Stimulated activated CD8-positive, alpha-beta memory T cell treated with anti-CD3 and anti-CD28 coated beads, Interleukin-12 subunit alpha, Interleukin-12 subunit beta, amount 100 ng/mL, for 24 hours (primary cell): ENCODE data around the gene PCDHA8.
"Not testable (repeated sequence)": the region's sequence is repeated elsewhere in the genome, so short reads cannot be mapped to it uniquely, and the experiment has no call there.

Experiments used
- DNase-seq: peaks from one replicate; pipeline ENCODE4 v3.0.0-alpha.2; 2020; ENCODE audit errors: extremely low read depth

Gene PCDHA8, protein sequence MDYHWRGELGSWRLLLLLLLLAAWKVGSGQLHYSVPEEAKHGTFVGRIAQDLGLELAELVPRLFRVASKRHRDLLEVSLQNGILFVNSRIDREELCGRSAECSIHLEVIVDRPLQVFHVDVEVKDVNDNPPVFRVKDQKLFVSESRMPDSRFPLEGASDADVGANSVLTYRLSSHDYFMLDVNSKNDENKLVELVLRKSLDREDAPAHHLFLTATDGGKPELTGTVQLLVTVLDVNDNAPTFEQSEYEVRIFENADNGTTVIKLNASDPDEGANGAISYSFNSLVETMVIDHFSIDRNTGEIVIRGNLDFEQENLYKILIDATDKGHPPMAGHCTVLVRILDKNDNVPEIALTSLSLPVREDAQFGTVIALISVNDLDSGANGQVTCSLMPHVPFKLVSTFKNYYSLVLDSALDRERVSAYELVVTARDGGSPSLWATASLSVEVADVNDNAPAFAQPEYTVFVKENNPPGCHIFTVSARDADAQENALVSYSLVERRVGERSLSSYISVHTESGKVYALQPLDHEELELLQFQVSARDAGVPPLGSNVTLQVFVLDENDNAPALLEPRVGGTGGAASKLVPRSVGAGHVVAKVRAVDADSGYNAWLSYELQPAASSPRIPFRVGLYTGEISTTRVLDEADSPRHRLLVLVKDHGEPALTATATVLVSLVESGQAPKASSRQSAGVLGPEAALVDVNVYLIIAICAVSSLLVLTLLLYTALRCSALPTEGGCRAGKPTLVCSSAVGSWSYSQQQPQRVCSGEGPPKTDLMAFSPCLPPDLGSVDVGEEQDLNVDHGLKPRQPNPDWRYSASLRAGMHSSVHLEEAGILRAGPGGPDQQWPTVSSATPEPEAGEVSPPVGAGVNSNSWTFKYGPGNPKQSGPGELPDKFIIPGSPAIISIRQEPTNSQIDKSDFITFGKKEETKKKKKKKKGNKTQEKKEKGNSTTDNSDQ

GRCh38 chr5:140840978-140841962 is at the start of gene PCDHA8:
PCDHA8 (plus strand) TSS chr5:140841187; CDS start chr5:140841322, 135 bp downstream.
- no peak for DNase-seq

- no peak for DNase-seq
These were observed 46.3 kb upstream of the PCDHA8 start, which contains the start of gene PCDHA2 for GRCh38 chr5:140794595-140795258. PCDHA2 (plus strand) TSS chr5:140794852.

DNA sequence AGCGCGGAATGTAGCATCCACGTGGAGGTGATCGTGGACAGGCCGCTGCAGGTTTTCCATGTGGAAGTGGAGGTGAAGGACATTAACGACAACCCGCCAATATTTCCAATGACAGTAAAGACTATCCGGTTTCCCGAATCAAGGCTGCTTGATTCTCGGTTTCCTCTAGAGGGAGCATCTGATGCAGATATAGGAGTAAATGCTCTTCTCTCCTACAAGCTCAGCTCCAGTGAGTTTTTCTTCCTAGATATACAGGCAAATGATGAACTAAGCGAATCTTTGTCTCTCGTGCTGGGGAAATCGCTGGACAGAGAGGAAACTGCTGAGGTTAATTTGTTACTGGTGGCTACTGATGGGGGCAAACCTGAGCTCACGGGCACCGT is 45.7 kb upstream of the PCDHA8 start:
- no peak for DNase-seq

GRCh38 chr5:140796072-140796717 is 44.8 kb upstream of the PCDHA8 start:
- DNase-seq, result not testable (repeated sequence)

GRCh38 chr5:140796718-140797095 is 44.3 kb upstream of the PCDHA8 start:
- DNase-seq, result no peak

DNA sequence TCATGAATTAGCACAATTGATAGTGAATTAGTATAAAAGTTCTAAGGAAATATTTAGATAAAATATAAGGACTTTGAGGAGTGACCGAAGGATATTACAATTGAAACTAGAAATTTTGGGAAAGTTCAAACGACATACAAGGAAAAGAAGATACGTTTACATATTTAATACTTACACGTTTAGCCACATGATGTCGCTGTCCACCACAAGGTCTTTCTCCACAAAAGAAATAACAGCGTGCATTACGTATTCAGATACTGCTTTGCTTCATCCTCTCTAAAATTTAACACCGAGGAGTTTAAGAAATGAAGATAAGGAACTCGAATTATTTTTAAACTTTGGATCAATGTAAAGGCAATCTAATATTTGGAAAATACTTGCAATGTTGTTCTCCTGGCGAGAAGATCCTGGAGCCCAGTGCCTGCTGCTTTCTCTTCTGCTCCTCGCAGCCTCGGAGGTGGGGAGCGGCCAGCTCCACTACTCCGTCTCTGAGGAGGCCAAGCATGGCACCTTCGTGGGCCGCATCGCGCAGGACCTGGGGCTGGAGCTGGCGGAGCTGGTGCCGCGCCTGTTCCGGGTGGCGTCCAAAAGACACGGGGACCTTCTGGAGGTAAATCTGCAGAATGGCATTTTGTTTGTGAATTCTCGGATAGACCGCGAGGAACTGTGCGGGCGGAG is 40.0 kb upstream of the PCDHA8 start, which contains the start of gene PCDHA3:
TSS of gene PCDHA3 (plus strand) at position 242 of the 678 bp plus-strand sequence.
- no peak for DNase-seq

GRCh38 chr5:140801494-140801841 is 39.5 kb upstream of the PCDHA8 start:
- DNase-seq, result no peak

DNA sequence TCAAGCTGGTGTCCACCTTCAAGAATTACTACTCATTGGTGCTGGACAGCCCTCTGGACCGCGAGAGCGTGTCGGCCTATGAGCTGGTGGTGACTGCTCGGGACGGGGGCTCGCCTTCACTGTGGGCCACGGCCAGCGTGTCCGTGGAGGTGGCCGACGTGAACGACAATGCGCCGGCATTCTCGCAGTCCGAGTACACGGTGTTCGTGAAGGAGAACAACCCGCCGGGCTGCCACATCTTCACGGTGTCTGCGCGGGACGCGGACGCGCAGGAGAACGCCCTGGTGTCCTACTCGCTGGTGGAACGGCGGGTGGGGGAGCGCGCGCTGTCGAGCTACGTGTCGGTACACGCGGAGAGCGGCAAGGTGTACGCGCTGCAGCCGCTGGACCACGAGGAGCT is 38.6 kb upstream of the PCDHA8 start:
- DNase-seq, result not testable (repeated sequence)

DNA sequence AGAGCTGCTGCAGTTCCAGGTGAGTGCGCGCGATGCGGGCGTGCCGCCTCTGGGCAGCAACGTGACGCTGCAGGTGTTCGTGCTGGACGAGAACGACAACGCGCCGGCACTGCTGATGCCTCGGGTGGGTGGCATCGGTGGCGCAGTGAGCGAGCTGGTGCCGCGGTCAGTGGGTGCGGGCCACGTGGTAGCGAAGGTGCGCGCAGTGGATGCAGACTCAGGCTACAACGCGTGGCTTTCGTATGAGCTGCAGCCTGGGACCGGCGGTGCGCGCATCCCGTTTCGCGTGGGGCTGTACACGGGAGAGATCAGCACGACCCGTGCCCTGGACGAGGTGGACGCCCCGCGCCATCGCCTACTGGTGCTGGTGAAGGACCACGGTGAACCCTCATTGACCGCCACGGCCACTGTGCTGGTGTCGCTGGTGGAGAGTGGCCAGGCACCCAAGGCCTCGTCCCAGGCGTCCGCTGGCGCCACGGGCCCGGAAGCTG is 38.2 kb upstream of the PCDHA8 start:
- no peak for DNase-seq

- no peak for DNase-seq
These were observed 33.9 kb upstream of the PCDHA8 start, which contains the start of gene PCDHA4 for GRCh38 chr5:140806834-140807775. PCDHA4 (plus strand) TSS chr5:140807068.

DNA sequence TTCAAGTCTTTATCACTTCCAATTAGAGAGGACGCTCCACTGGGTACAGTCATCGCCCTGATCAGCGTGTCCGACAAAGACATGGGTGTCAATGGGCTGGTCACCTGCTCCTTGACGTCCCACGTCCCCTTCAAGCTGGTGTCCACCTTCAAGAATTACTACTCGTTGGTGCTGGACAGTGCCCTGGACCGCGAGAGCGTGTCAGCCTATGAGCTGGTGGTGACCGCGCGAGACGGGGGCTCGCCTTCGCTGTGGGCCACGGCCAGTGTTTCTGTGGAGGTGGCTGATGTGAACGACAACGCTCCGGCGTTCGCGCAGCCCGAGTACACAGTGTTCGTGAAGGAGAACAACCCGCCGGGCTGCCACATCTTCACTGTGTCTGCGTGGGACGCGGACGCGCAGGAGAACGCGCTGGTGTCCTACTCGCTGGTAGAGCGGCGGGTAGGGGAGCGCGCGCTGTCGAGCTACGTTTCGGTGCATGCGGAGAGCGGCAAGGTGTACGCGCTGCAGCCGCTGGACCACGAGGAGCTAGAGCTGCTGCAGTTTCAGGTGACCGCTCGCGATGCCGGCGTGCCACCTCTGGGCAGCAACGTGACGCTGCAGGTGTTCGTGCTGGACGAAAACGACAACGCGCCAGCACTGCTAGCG is 32.6 kb upstream of the PCDHA8 start:
- DNase-seq, result not testable (repeated sequence)

DNA sequence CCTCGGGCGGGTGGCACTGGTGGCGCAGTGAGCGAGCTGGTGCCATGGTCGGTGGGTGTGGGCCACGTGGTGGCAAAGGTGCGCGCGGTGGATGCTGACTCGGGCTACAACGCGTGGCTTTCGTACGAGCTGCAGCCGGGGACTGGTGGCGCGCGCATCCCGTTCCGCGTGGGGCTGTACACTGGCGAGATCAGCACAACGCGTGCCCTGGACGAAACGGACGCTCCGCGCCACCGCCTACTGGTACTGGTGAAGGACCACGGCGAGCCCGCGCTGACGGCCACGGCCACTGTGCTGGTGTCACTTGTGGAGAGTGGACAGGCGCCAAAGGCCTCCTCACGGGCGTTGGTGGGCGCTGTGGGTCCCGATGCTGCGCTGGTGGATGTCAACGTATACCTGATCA is 32.1 kb upstream of the PCDHA8 start:
- no peak for DNase-seq

DNA sequence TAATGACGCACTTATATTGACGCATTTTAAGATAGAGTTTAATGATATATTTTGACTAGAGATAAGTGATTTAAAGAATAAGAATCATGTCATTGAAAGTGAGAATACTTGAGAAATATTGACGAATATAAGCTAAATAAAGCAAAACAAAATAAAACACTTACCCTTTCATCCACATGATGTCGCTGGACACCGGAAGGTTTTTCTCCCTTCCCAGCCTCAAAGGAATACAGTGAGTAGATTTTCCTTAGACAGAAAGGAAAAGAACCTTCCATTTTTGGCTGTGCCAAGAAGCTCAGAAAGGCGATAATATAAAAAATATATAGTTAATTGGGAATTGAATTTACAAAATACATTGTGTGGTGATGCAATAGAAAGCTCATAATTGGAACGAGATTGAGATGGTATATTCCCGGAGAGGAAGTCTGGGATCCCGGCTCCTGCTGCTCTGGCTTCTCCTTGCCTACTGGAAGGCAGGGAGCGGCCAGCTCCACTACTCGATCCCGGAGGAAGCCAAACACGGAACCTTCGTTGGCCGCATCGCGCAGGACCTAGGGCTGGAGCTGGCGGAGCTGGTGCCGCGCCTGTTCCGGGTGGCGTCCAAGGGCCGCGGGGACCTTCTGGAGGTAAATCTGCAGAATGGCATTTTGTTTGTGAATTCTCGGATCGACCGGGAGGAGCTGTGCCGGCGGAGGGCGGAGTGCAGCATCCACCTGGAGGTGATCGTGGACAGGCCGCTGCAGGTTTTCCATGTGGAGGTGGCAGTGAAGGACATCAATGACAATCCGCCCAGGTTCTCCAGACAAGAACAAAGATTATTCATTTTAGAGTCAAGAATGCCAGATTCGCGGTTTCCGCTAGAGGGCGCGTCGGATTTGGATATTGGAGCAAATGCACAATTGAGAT is 19.4 kb upstream of the PCDHA8 start, which contains the start of gene PCDHA5:
TSS of gene PCDHA5 (plus strand) at position 239 of the 906 bp plus-strand sequence.
- no peak for DNase-seq

GRCh38 chr5:140822281-140822629 is 18.7 kb upstream of the PCDHA8 start:
- DNase-seq, result no peak

DNA sequence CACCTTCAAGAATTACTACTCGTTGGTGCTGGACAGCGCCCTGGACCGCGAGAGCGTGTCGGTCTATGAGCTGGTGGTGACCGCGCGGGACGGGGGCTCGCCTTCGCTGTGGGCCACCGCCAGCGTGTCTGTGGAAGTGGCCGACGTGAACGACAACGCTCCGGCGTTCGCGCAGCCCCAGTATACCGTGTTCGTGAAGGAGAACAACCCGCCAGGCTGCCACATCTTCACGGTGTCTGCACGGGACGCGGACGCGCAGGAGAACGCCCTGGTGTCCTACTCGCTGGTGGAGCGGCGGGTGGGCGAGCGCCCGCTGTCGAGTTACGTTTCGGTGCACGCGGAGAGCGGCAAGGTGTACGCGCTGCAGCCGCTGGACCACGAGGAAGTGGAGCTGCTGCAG is 18.0 kb upstream of the PCDHA8 start:
- DNase-seq, result not testable (repeated sequence)

DNA sequence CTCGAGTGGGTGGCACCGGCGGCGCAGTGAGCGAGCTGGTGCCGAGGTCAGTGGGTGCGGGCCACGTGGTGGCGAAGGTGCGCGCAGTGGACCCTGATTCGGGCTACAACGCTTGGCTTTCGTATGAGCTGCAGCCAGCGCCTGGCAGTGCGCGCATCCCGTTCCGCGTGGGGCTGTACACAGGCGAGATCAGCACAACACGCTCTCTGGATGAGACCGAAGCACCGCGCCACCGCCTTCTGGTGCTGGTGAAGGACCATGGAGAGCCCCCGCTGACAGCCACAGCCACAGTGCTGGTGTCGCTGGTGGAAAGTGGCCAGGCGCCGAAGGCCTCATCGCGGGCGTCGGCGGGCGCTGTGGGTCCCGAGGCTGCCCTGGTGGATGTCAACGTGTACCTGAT is 17.5 kb upstream of the PCDHA8 start:
- DNase-seq, result no peak
